SIG-M5 treated with dmso at 0.1 percent for 504 hours (cell line): ENCODE measurements around the gene APLP2.
"Not testable (repeated sequence)": the region's sequence is repeated elsewhere in the genome, so short reads cannot be mapped to it uniquely, and the experiment has no call there.

Experiments used
- DNase-seq: peaks from one replicate; lab custom pipeline; 2025; ENCODE audit not compliant: unreplicated experiment; lab: John Stamatoyannopoulos, UW

Gene APLP2

GRCh38 chr11:130190371-130190881, 120.7 kb downstream of the APLP2 start:
- no peak for DNase-seq

GRCh38 chr11:130191896-130192295, 122.2 kb downstream of the APLP2 start:
- DNase-seq: no peak

- no peak for DNase-seq
Measured at GRCh38 chr11:130192845-130193267, 123.2 kb downstream of the APLP2 start.

DNA sequence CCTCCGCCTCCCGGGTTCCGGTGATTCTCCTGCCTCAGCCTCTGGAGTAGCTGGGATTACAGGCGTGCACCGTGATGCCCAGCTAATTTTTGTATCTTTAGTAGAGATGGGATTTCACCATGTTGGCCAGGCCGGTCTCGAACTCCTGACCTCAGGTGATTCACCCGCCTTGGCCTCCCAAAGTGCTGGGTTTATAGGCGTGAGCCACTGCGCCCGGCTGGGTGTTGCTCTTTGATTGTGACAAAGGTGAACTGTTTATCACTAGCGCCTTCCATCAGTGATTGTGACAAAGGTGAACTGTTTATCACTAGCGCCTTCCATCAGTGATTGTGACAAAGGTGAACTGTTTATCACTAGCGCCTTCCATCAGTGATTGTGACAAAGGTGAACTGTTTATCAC, 123.9 kb downstream of the APLP2 start:
- not testable (repeated sequence) for DNase-seq
